Hepatocyte (in vitro differentiated cells): Measurements from ENCODE around the gene GPER1.

Experiments used
- EZH2 ChIP-seq: fragments of 200-600 bp; sonication (generic); IDR thresholded peaks from 2 replicates; pipeline ENCODE4 v1.6.1; 2016; ENCODE audit warnings: antibody characterized with exemption, mild to moderate bottlenecking, borderline replicate concordance
- TF ChIP-seq, protein P1 (sequence below): fragments of 200-600 bp; sonication (generic); IDR thresholded peaks from 2 replicates; pipeline ENCODE4 v1.5.1; 2016; ENCODE audit warnings: antibody characterized with exemption, mild to moderate bottlenecking; ENCODE audit not compliant: poor library complexity

DNA sequence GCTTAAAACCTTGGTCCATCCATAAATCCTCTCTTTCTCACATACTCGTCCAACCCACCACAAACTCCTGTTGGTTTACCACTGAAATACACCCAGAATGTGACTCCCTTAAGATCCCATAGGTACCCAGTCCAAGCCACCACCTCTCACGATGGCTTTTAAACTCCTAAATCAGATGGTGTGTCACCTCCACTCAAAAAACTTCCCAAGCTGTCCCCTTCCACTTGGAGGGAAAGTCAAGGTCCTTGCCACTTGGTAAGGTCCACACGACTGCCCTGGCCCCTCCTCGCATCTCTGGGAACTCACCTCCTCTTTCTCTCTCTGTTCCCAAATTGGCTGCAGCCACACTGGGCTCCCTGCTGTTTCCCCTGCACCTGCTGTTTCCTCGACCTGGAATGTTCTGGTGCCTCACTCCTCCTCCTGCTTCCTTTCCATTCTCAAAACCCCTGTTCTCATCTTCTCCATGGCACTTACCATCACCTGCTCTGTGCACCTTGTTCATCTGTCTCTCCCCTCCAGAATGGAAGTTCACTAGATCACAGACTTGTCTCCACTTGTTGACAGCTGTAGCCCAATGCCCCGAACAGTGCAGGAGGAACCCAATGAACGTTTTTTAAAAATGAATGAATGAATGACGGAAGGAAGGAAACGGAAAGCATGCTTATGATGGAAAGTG is 49.1 kb downstream of the GPER1 start:
- TF ChIP-seq, protein P1, sequence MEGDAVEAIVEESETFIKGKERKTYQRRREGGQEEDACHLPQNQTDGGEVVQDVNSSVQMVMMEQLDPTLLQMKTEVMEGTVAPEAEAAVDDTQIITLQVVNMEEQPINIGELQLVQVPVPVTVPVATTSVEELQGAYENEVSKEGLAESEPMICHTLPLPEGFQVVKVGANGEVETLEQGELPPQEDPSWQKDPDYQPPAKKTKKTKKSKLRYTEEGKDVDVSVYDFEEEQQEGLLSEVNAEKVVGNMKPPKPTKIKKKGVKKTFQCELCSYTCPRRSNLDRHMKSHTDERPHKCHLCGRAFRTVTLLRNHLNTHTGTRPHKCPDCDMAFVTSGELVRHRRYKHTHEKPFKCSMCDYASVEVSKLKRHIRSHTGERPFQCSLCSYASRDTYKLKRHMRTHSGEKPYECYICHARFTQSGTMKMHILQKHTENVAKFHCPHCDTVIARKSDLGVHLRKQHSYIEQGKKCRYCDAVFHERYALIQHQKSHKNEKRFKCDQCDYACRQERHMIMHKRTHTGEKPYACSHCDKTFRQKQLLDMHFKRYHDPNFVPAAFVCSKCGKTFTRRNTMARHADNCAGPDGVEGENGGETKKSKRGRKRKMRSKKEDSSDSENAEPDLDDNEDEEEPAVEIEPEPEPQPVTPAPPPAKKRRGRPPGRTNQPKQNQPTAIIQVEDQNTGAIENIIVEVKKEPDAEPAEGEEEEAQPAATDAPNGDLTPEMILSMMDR: no peak
- no peak for TF ChIP-seq EZH2
